IMR-90 (cell line): ENCODE results near the gene TMEM233. TPM values are rescaled to one million over a fixed set of nuclear protein-coding genes. Genes with fewer than 3 reads are reported as not detected.

Source experiments
- ATAC-seq: fragments of 200-7000 bp; cut with Tn5 transposase; 2 replicates; pipeline ENCODE4 v1.9.1; 2020; ENCODE audit warnings: low read depth, mild to moderate bottlenecking, moderate library complexity
- BruUV-seq: library from RNA; stranded (reverse); fragments of 400-500 nt; replicated peaks from 2 replicates; lab custom pipeline; 2021; lab: Mats Ljungman, UMichigan
- CTCF ChIA-PET: fragments of 300-600 bp; formaldehyde crosslinking; extraction: SDS; loops from one replicate; lab custom pipeline; 2021; ENCODE audit warnings: antibody characterized with exemption; lab: Yijun Ruan, JAX
- POLR2A ChIA-PET: fragments of 300-600 bp; sonication (Branson Sonifier 250); formaldehyde crosslinking; loops from one replicate; lab custom pipeline; 2022; ENCODE audit warnings: antibody characterized with exemption; ENCODE audit not compliant: unreplicated experiment; lab: Charles Lee
- DNase-seq: peaks from one replicate; pipeline ENCODE4 v3.0.0; 2013
- H2AFZ ChIP-seq: replicated peaks from 2 replicates; pipeline ENCODE3; 2013; ENCODE audit warnings: low read length, mild to moderate bottlenecking; ENCODE audit not compliant: poor library complexity
- H2AK5ac ChIP-seq: 2 replicates; pipeline ENCODE4 v1.6.1; 2013; ENCODE audit warnings: low read depth, low read length, inconsistent platforms
- H2AK9ac ChIP-seq: replicated peaks from 2 replicates; pipeline ENCODE3; 2013; ENCODE audit warnings: mild to moderate bottlenecking, low read depth, low read length, moderate library complexity; ENCODE audit not compliant: poor library complexity
- H2BK120ac ChIP-seq: 2 replicates; pipeline ENCODE4 v1.6.1; 2013; ENCODE audit warnings: low read depth, low read length, inconsistent platforms
- H2BK15ac ChIP-seq: 3 replicates; pipeline ENCODE4 v1.6.1; 2013; ENCODE audit warnings: low read depth, low read length, inconsistent platforms
- H2BK20ac ChIP-seq: 2 replicates; pipeline ENCODE4 v1.6.1; 2013; ENCODE audit warnings: low read depth, mild to moderate bottlenecking, inconsistent platforms, low read length, moderate library complexity
- H2BK5ac ChIP-seq: 2 replicates; pipeline ENCODE4 v1.6.1; 2013; ENCODE audit warnings: mild to moderate bottlenecking, low read depth, low read length, inconsistent platforms; ENCODE audit not compliant: poor library complexity, severe bottlenecking
- H3K14ac ChIP-seq: replicated peaks from 2 replicates; pipeline ENCODE4 v1.6.1; 2013; ENCODE audit warnings: low read depth, low read length, inconsistent platforms
- H3K18ac ChIP-seq: 2 replicates; pipeline ENCODE4 v1.6.1; 2013; ENCODE audit warnings: low read depth, low read length, control low read depth
- H3K23ac ChIP-seq: 2 replicates; pipeline ENCODE4 v1.6.1; 2013; ENCODE audit warnings: low read depth, low read length, inconsistent platforms
- H3K27ac ChIP-seq: 2 replicates; pipeline ENCODE4 v1.5.1; 2013; ENCODE audit warnings: mild to moderate bottlenecking, control low read depth, low read length; ENCODE audit not compliant: insufficient read depth
- H3K27me3 ChIP-seq: 2 replicates; pipeline ENCODE4 v1.6.1; 2013; ENCODE audit warnings: low read length; ENCODE audit not compliant: control insufficient read depth, insufficient read depth
- H3K36me3 ChIP-seq: 2 replicates; pipeline ENCODE4 v1.6.1; 2013; ENCODE audit warnings: low read length, mixed read lengths; ENCODE audit not compliant: control insufficient read depth, insufficient read depth
- H3K4ac ChIP-seq: 2 replicates; pipeline ENCODE4 v1.6.1; 2013; ENCODE audit warnings: low read depth, low read length, inconsistent platforms
- H3K4me1 ChIP-seq: 2 replicates; pipeline ENCODE4 v1.6.1; 2013; ENCODE audit warnings: low read length, mixed read lengths; ENCODE audit not compliant: control insufficient read depth, insufficient read depth
- H3K4me2 ChIP-seq: 2 replicates; pipeline ENCODE4 v1.6.1; 2013; ENCODE audit warnings: low read depth, mild to moderate bottlenecking, control low read depth, low read length, moderate library complexity
- H3K4me3 ChIP-seq: 2 replicates; pipeline ENCODE4 v1.5.1; 2013; ENCODE audit warnings: low read depth, mild to moderate bottlenecking, control low read depth, low read length, moderate library complexity; ENCODE audit not compliant: insufficient read depth
- H3K56ac ChIP-seq: 2 replicates; pipeline ENCODE4 v1.6.1; 2013; ENCODE audit warnings: low read length, inconsistent platforms; ENCODE audit not compliant: insufficient read depth; ENCODE audit errors: extremely low read depth
- H3K79me1 ChIP-seq, 2 experiments: 2 replicates each; pipeline ENCODE4 v1.6.1; 2013; ENCODE audit warnings: low read length in 2 of 2, inconsistent platforms in 1 of 2, low read depth in 1 of 2
- H3K9ac ChIP-seq: 2 replicates; pipeline ENCODE4 v1.6.1; 2013; ENCODE audit warnings: low read depth, low read length, control low read depth
- H3K9me1 ChIP-seq: 2 replicates; pipeline ENCODE4 v1.6.1; 2013; ENCODE audit warnings: low read length, inconsistent platforms; ENCODE audit not compliant: insufficient read depth
- H3K9me3 ChIP-seq: 2 replicates; pipeline ENCODE4 v1.6.1; 2013; ENCODE audit warnings: low read length; ENCODE audit not compliant: control insufficient read depth, insufficient read depth
- H4K20me1 ChIP-seq: 2 replicates; pipeline ENCODE4 v1.6.1; 2013; ENCODE audit warnings: low read length, inconsistent platforms; ENCODE audit not compliant: insufficient read depth
- H4K5ac ChIP-seq: 2 replicates; pipeline ENCODE4 v1.6.1; 2013; ENCODE audit warnings: mild to moderate bottlenecking, low read depth, low read length, control low read depth
- H4K8ac ChIP-seq, 2 experiments: 2 replicates each; pipeline ENCODE4 v1.6.1; 2013; ENCODE audit warnings: low read depth in 2 of 2, low read length in 2 of 2, control low read depth in 1 of 2, inconsistent platforms in 1 of 2
- H4K91ac ChIP-seq: 2 replicates; pipeline ENCODE4 v1.6.1; 2013; ENCODE audit warnings: low read depth, low read length, inconsistent platforms; ENCODE audit not compliant: insufficient read depth
- BHLHE40 ChIP-seq: fragments of 150-350 bp; IDR thresholded peaks from 2 replicates; pipeline ENCODE4 v1.6.1; 2016; ENCODE audit warnings: mild to moderate bottlenecking, low read depth, low read length
- CHD1 ChIP-seq: IDR thresholded peaks from 2 replicates; pipeline ENCODE4 v1.6.1; 2012; ENCODE audit warnings: low read depth, low read length, improper control_type of control experiment
- FOS ChIP-seq: fragments of 150-350 bp; IDR thresholded peaks from 2 replicates; pipeline ENCODE4 v1.6.1; 2016; ENCODE audit warnings: low read depth, low read length
- MAFK ChIP-seq: IDR thresholded peaks from 2 replicates; pipeline ENCODE4 v1.6.1; 2012; ENCODE audit warnings: low read depth, low read length, improper control_type of control experiment
- MAZ ChIP-seq: IDR thresholded peaks from 2 replicates; pipeline ENCODE4 v1.6.1; 2012; ENCODE audit warnings: low read depth, mild to moderate bottlenecking, low read length, improper control_type of control experiment, moderate library complexity, borderline replicate concordance
- MXI1 ChIP-seq: IDR thresholded peaks from 2 replicates; pipeline ENCODE4 v1.6.1; 2012; ENCODE audit warnings: low read depth, mild to moderate bottlenecking, low read length, moderate library complexity, borderline replicate concordance
- NFE2L2 ChIP-seq: fragments of 150-350 bp; IDR thresholded peaks from 2 replicates; pipeline ENCODE4 v1.6.1; 2016; ENCODE audit warnings: low read depth, mild to moderate bottlenecking, low read length
- POLR2A ChIP-seq: IDR thresholded peaks from 2 replicates; pipeline ENCODE4 v1.6.1; 2012; ENCODE audit warnings: mild to moderate bottlenecking, low read depth, low read length
- RAD21 ChIP-seq: IDR thresholded peaks from 2 replicates; pipeline ENCODE4 v1.6.1; 2012; ENCODE audit warnings: low read length, improper control_type of control experiment
- RFX5 ChIP-seq: IDR thresholded peaks from 2 replicates; pipeline ENCODE4 v1.8.0; 2012; ENCODE audit warnings: low read depth, mild to moderate bottlenecking, low read length, moderate library complexity
- SMC3 ChIP-seq: fragments of 150-350 bp; IDR thresholded peaks from 2 replicates; pipeline ENCODE4 v1.6.1; 2016; ENCODE audit warnings: low read depth, mild to moderate bottlenecking, antibody characterized with exemption, low read length, moderate library complexity
- WGBS, 2 experiments: methylation state at CpG; one replicate each; pipeline versions ENCODE4 v1.1.5 to v1.1.7; 2013; ENCODE audit warnings: missing lambda C conversion rate in 2 of 2; ENCODE audit not compliant: insufficient read length in 1 of 2; ENCODE audit errors: extremely low coverage in 2 of 2; 5-methylcytosine and 5-hydroxymethylcytosine counted together
- dilution Hi-C: fragments of 300-500 bp; cut with HindIII; formaldehyde crosslinking; loops from one replicate; pipeline ENCODE4 v1.14.3; 2018; ENCODE audit warnings: low sequenced_read_pairs; ENCODE audit not compliant: unreplicated experiment
- in situ Hi-C: fragments of 300-500 bp; cut with MboI; formaldehyde crosslinking; loops from 3 replicates; pipeline ENCODE4 v1.14.3; 2019; ENCODE audit warnings: low sequenced_read_pairs, inconsistent platforms, mixed read lengths
- intact Hi-C: fragments of 100-400 bp; cut with micrococcal nuclease; formaldehyde crosslinking; loops from 2 replicates; pipeline ENCODE4 v1.10.0; 2022
- polyA plus RNA-seq, 3 experiments: library from polyadenylated mRNA; depleted of rRNA; stranded (reverse); fragments of >200 nt; gene quantifications; 2 replicates each; pipeline ENCODE4 v1.2.3, GENCODE V29; 2012; ENCODE audit warnings: low replicate concordance in 1 of 3
- total RNA-seq: library from RNA; depleted of rRNA; stranded (reverse); fragments of >200 nt; gene quantifications from 2 replicates; pipeline ENCODE4 v1.2.3, GENCODE V29; 2012
- TF ChIP-seq, protein P1 (sequence below): conservative IDR thresholded peaks from 2 replicates; pipeline ENCODE4 v1.5.1; 2012; ENCODE audit warnings: mild to moderate bottlenecking, low read depth, low read length, improper control_type of control experiment
- TF ChIP-seq, protein P2 (sequence below): fragments of 150-350 bp; IDR thresholded peaks from 2 replicates; pipeline ENCODE4 v1.6.1; 2017; ENCODE audit warnings: mild to moderate bottlenecking, antibody characterized with exemption, low read length, low read depth

TMEM233 gene
- total and polyA plus RNA-seq, 2 of the 4 experiments (the other 2 are of a cell fraction): not detected

DNA sequence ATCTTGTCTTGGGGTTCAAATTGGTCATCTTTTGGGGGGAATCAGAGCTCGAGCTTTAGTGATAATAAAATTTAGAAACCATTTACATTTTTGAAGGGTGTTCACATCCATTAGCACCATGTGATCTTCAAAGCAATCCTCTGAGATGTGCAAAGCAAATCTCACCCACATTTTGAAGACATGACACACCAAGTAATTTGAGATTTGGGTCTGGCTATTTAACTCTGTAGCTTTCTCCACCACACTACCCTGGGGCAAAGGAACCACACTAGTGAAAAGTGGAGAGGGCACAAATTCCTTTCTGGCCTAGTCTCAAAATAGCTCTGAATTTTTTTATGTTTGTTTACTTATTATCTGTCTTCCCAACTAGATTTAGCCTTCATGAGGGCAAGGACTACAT lies 46.6 kb upstream of the TMEM233 start:
- ATAC-seq: no peak
- no peak overlapping the region for H3K4ac ChIP-seq
- no peak for TF ChIP-seq MAZ
- TF ChIP-seq CHD1: no peak
- no peak for TF ChIP-seq POLR2A
- TF ChIP-seq MXI1: no peak
- no peak for TF ChIP-seq MAFK
- TF ChIP-seq SMC3: no peak
- TF ChIP-seq NFE2L2: no peak
- TF ChIP-seq RFX5: no peak
- TF ChIP-seq RAD21: no peak
- TF ChIP-seq BHLHE40: no peak
- TF ChIP-seq, protein P1, sequence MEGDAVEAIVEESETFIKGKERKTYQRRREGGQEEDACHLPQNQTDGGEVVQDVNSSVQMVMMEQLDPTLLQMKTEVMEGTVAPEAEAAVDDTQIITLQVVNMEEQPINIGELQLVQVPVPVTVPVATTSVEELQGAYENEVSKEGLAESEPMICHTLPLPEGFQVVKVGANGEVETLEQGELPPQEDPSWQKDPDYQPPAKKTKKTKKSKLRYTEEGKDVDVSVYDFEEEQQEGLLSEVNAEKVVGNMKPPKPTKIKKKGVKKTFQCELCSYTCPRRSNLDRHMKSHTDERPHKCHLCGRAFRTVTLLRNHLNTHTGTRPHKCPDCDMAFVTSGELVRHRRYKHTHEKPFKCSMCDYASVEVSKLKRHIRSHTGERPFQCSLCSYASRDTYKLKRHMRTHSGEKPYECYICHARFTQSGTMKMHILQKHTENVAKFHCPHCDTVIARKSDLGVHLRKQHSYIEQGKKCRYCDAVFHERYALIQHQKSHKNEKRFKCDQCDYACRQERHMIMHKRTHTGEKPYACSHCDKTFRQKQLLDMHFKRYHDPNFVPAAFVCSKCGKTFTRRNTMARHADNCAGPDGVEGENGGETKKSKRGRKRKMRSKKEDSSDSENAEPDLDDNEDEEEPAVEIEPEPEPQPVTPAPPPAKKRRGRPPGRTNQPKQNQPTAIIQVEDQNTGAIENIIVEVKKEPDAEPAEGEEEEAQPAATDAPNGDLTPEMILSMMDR: no peak
- no peak for TF ChIP-seq FOS
- TF ChIP-seq, protein P2, sequence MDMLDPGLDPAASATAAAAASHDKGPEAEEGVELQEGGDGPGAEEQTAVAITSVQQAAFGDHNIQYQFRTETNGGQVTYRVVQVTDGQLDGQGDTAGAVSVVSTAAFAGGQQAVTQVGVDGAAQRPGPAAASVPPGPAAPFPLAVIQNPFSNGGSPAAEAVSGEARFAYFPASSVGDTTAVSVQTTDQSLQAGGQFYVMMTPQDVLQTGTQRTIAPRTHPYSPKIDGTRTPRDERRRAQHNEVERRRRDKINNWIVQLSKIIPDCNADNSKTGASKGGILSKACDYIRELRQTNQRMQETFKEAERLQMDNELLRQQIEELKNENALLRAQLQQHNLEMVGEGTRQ: no peak
- no peaks in the 10 kb centered on the region for H3K79me1 ChIP-seq
- intact Hi-C loops (loop anchor here (10.0 kb wide), 1 partner anchor 572 kb away; no protein-coding TSS in a partner anchor), in situ Hi-C loops (loop anchor here (10.0 kb wide), 1 partner anchor 1142 kb away; no protein-coding TSS in a partner anchor), dilution Hi-C loops (no loop called here)
- no peaks in the 10 kb centered on the region for H3K9me1 ChIP-seq
- no peak overlapping the region for H2AFZ ChIP-seq
- H2BK20ac ChIP-seq: no peak overlapping the region
- H3K4me3 ChIP-seq: no peak overlapping the region
- H2BK15ac ChIP-seq: no peak overlapping the region
- H2AK9ac ChIP-seq: no peak overlapping the region
- H3K9me3 ChIP-seq: no peaks in the 10 kb centered on the region
- no peaks in the 10 kb centered on the region for H4K20me1 ChIP-seq
- POLR2A ChIA-PET: no interaction called here
- H3K9ac ChIP-seq: no peak overlapping the region
- H3K4me1 ChIP-seq: no peaks in the 10 kb centered on the region
- no peak overlapping the region for H3K56ac ChIP-seq
- no CpG with 5 or more reads among the region's 1 CpG for WGBS, 2 experiments
- H2BK5ac ChIP-seq: no peak overlapping the region
- H3K23ac ChIP-seq: no peak overlapping the region
- DNase-seq: no peak
- no peak overlapping the region for H2AK5ac ChIP-seq
- CTCF ChIA-PET: no interaction called here
- H3K36me3 ChIP-seq: no peaks in the 10 kb centered on the region
- no peak overlapping the region for H4K91ac ChIP-seq
- no peak overlapping the region for H4K8ac ChIP-seq
- no TSS peak for BruUV-seq
- no peak overlapping the region for H3K27ac ChIP-seq
- H3K4me2 ChIP-seq: no peak overlapping the region
- H4K5ac ChIP-seq: no peak overlapping the region
- no peak overlapping the region for H3K14ac ChIP-seq
- no peaks in the 10 kb centered on the region for H3K27me3 ChIP-seq
- H2BK120ac ChIP-seq: no peak overlapping the region
- H3K18ac ChIP-seq: no peak overlapping the region
